Osteoblast (primary cell): ENCODE results near the gene ERCC4. TPM values are rescaled to one million over a fixed set of nuclear protein-coding genes. Genes with fewer than 3 reads are reported as not detected.

Experiments
- DNase-seq: peaks from one replicate; pipeline ENCODE4 v3.0.0; 2011; ENCODE audit warnings: low spot score, mixed read lengths; ENCODE audit not compliant: insufficient read length; ENCODE audit errors: missing footprints
- H2AFZ ChIP-seq: 2 replicates; pipeline ENCODE4 v1.6.0; 2011; ENCODE audit warnings: mild to moderate bottlenecking, low read length
- H3K27ac ChIP-seq: 2 replicates; pipeline ENCODE4 v1.5.1; 2011; ENCODE audit warnings: mild to moderate bottlenecking, low read depth, low read length, moderate library complexity
- H3K27me3 ChIP-seq: 2 replicates; pipeline ENCODE4 v1.6.0; 2012; ENCODE audit warnings: mild to moderate bottlenecking, control low read depth, inconsistent platforms, low read length, moderate library complexity; ENCODE audit not compliant: insufficient read depth
- H3K36me3 ChIP-seq: 2 replicates; pipeline ENCODE4 v1.5.1; 2011; ENCODE audit warnings: mild to moderate bottlenecking, low read length, control low read depth, moderate library complexity; ENCODE audit not compliant: insufficient read depth
- H3K4me1 ChIP-seq: 2 replicates; pipeline ENCODE4 v1.5.1; 2011; ENCODE audit warnings: mild to moderate bottlenecking, low read length, control low read depth, moderate library complexity; ENCODE audit not compliant: insufficient read depth
- H3K4me2 ChIP-seq: 2 replicates; pipeline ENCODE4 v1.6.0; 2011; ENCODE audit warnings: mild to moderate bottlenecking, low read length; ENCODE audit not compliant: insufficient read depth
- H3K4me3 ChIP-seq: fragments of 200-600 bp; sonication (generic); 3 replicates; pipeline ENCODE4 v1.5.1; 2012; ENCODE audit warnings: mild to moderate bottlenecking, low read length, inconsistent platforms; ENCODE audit not compliant: insufficient read depth
- H3K79me2 ChIP-seq: 2 replicates; pipeline ENCODE4 v1.6.0; 2012; ENCODE audit warnings: mild to moderate bottlenecking, low read length, control low read depth, inconsistent platforms; ENCODE audit not compliant: insufficient read depth
- H3K9me3 ChIP-seq: 2 replicates; pipeline ENCODE4 v1.5.1; 2011; ENCODE audit warnings: low read depth, low read length, control low read depth
- H4K20me1 ChIP-seq: 2 replicates; pipeline ENCODE4 v1.6.0; 2012; ENCODE audit warnings: mild to moderate bottlenecking, low read length, control low read depth; ENCODE audit not compliant: insufficient read depth
- CTCF ChIP-seq: IDR thresholded peaks from 2 replicates; pipeline ENCODE4 v1.5.1; 2011; ENCODE audit warnings: mild to moderate bottlenecking, low read depth, low read length, moderate library complexity; ENCODE audit errors: extremely low read depth
- total RNA-seq: library from RNA; depleted of rRNA; stranded (reverse); fragments of >200 nt; gene quantifications from 2 replicates; pipeline ENCODE4 v1.2.3, GENCODE V29; 2012

Gene ERCC4
- total RNA-seq, 1 donor = 9.0 TPM

DNA sequence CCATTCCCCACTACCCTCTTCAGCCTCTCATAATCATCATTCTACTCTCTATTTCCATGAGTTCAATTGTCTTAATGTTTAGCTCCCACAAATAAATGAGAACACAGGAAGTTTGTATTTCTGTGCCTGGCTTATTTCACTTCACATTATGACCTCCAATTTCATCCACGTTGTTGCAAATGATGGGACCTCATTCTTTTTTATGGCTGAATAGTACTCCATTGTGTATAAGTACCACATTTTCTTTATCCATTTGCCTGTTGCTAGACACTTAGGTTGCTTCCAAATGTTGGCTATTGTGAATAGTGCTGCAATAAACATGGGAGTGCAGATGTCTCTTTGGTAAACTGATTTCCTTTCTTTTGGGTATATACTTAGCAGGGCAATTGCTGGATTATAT is 42.3 kb downstream of the ERCC4 start:
- no peaks in the 10 kb centered on the region for H4K20me1 ChIP-seq
- no peak for TF ChIP-seq CTCF
- no peaks in the 10 kb centered on the region for H3K36me3 ChIP-seq
- no peak overlapping the region for H3K27ac ChIP-seq
- H3K79me2 ChIP-seq = no peaks in the 10 kb centered on the region
- H3K27me3 ChIP-seq = peaks cover 8% of the 10 kb centered on the region
- H3K9me3 ChIP-seq = no peaks in the 10 kb centered on the region
- DNase-seq = no peak
- H3K4me2 ChIP-seq = no peak overlapping the region
- no peak overlapping the region for H2AFZ ChIP-seq
- H3K4me3 ChIP-seq = no peak overlapping the region
- H3K4me1 ChIP-seq = peaks cover 14% of the 10 kb centered on the region

DNA sequence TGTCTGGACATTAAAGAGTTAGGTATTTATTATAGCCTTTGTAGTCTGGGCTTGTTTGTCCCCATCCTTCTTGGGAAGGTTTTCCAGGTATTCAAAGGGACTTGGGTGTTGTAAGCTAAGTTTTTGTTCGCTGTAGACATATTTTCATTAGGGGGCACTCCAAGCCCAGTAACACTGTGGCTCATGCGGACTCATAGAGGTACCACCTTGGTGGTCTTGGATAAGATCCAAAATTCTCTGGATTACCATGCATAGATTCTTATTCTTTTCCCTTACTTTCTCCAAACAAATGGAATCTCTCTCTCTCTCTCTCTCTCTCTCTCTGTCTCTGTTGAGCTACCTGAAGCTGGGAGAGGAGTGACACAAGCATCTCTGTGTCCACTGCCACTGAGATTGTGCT is 48.9 kb downstream of the ERCC4 start:
- H3K4me2 ChIP-seq = no peak overlapping the region
- H3K79me2 ChIP-seq = no peaks in the 10 kb centered on the region
- H3K27ac ChIP-seq = no peak overlapping the region
- H3K9me3 ChIP-seq = no peaks in the 10 kb centered on the region
- H4K20me1 ChIP-seq = no peaks in the 10 kb centered on the region
- H3K4me3 ChIP-seq = no peak overlapping the region
- H3K4me1 ChIP-seq = no peaks in the 10 kb centered on the region
- no peak for TF ChIP-seq CTCF
- H2AFZ ChIP-seq = no peak overlapping the region
- DNase-seq = no peak
- H3K27me3 ChIP-seq = peaks cover 8% of the 10 kb centered on the region
- no peaks in the 10 kb centered on the region for H3K36me3 ChIP-seq

DNA sequence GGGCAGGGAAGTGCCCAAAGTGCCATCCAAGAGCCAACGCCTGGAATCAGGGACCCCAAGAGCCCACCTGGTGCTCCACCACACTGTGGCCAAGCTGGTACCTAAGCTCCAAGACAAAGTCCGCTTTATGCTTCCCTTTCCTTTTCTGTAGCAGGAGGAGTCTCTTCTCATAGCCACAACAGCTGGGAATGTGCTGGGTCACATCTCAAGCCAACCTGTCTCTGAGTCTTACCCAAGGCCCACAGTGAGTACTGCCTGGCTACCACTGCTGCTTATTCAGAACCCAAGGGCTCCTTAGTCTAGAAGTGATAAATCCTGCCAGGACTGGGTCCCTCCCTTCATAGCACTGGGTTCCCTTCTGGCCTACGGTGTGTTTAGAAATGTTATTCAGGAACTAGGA is 49.8 kb downstream of the ERCC4 start:
- Histone ChIP-seq H3K36me3 (no peaks in the 10 kb centered on the region), H3K4me1 (no peaks in the 10 kb centered on the region), H2AFZ (no peak overlapping the region), H3K27me3 (peaks cover 8% of the 10 kb centered on the region), H3K9me3 (no peaks in the 10 kb centered on the region), H3K4me3 (no peak overlapping the region), H3K4me2 (no peak overlapping the region), H3K27ac (no peak overlapping the region), H3K79me2 (no peaks in the 10 kb centered on the region), H4K20me1 (no peaks in the 10 kb centered on the region)
- DNase-seq = no peak
- TF ChIP-seq CTCF = no peak

DNA sequence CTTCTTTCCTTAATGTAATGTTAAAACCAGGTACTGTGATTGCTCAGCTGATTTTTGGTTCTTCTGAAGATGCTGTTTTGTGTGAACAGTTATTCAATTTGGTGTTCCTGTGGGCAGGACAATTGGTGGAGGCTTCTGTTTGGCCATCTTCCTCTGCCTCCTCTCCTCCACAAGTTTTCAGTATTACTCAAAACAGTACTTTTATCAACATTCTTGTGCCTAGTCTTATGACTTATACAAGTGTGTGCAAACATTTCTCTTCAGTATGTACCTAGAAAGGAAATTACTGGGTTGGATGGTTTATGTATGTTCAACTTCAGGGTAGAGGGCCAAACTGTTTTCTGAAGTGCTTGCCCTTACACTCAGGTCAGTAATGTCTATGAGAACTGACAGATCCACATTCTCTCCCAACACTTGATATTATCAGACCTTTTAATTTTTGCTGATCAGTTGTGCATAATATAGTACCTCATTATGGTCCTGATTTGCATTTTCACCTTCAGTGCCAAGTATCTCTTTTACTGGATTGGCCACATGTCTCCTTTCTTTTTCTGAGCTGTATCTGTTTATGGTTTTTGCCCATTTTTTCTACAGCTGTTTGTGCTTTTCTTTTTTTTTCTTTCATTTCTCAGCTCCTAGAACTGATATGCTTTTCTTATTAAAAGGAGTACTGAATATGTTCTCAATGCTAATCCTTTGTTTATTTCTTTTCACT is 50.9 kb downstream of the ERCC4 start:
- DNase-seq = no peak
- no peak overlapping the region for H3K27ac ChIP-seq
- no peak for TF ChIP-seq CTCF
- no peak overlapping the region for H3K4me3 ChIP-seq
- H3K36me3 ChIP-seq = no peaks in the 10 kb centered on the region
- H2AFZ ChIP-seq = no peak overlapping the region
- no peaks in the 10 kb centered on the region for H3K79me2 ChIP-seq
- no peaks in the 10 kb centered on the region for H3K9me3 ChIP-seq
- H3K27me3 ChIP-seq = peaks cover 2% of the 10 kb centered on the region
- H4K20me1 ChIP-seq = no peaks in the 10 kb centered on the region
- H3K4me2 ChIP-seq = no peak overlapping the region
- H3K4me1 ChIP-seq = no peaks in the 10 kb centered on the region
